NCI-H128 (cell line): ENCODE data around the gene AGPS.
"Not testable (repeated sequence)": the region's sequence is repeated elsewhere in the genome, so short reads cannot be mapped to it uniquely, and the experiment has no call there.

Experiments
- DNase-seq: peaks from one replicate; lab custom pipeline; 2025; ENCODE audit not compliant: unreplicated experiment; lab: John Stamatoyannopoulos, UW

AGPS gene

DNA sequence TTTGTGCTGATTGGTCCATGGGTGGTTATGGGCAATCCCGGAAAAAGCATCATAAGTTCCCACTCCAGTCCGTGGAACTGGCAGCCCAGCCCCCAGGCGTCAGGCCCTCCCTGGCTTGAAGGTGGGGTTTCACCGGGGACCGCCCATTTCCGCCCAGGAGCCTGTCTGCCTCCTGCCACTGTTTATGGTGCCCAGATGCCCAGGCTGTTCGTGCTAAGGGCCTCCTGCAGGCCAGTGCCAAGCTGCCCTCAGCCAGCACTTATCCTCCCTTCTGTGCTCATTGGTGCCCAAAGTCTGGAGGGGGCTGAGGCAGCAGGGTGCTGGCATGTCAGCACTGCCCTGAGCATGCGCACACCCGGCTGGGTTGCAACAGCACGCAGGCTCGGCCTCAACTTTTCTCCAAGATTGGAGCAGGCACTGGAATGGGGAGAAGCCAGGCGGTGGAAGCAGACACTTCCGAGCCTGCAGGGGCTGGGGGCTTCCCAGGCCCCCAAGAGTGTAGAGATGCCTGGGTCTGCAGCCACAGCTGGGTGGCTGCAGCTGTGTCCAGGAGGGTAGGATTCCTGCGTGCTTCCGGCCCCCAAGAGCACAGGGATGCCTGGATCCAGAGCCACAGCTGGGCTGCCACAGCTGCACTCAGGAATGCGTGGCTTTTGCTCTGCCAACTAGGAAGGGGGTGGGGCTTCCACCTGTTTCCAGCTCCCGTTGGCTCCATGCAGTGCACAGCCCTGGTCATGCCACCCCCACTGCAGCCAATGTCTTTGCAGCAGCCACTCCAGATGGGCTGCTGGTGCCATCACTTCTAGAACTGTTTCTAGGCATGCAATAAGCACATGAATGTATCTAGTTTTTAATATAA lies 74.0 kb downstream of the AGPS start:
- no peak for DNase-seq

DNA sequence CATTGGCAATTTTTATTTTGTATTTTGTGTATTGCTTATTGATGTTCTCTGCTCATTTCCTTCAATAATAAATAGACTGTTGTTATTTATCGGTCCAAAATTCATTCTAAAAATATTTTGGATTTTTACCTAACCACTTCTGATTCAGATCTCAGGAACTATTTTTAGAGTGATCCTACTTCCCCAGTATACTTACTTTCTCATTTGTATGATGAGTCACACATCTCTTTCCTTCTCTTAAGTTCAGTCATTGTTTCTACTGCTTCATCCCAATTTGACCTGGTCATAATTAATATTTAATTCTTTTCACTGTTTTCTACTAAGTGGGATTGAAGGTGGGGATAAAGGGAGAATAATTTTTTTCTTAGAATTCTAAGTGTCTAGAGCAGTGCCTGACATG lies 75.1 kb downstream of the AGPS start:
- DNase-seq, result no peak

DNA sequence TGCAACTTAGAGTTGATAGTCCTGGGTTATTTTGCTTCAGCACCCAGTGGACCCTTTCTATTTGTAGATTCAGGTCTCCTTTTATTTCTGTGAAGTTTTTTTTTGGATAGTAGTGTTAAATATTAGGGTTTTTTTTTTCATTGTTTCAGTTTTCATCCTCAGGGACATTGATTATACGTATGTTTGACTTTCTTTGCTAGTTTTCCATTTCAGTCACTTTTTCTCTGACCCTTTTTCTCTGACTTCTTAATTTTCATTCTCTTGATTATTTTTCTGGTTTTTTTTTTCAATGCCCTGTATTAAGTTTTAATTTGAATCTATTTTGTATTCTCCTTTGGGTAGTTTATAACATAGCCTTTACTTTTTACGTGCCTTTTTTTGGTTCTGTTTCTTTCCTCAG lies 79.4 kb downstream of the AGPS start:
- DNase-seq, result no peak

GRCh38 chr2:177474301-177474700 lies 81.7 kb downstream of the AGPS start:
- no peak for DNase-seq

DNA sequence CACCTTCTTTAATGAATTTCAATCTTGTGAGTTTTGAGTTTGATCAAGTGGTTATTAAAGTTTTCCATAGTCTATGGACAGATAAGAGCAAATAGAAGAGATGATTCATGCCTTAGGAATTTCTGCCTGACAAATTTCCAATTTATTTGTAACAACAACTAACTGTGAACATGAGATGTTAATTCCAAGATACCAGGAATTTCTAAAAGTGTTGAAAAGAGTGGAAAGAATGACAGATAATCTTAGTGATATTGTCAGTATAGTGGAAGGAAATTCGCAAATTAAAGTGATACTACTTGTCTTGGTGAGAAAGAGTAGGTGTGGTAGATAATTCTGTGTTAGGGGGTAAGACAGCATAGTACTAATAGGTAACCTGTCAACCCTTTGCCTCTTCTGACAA lies 82.4 kb downstream of the AGPS start:
- no peak for DNase-seq

DNA sequence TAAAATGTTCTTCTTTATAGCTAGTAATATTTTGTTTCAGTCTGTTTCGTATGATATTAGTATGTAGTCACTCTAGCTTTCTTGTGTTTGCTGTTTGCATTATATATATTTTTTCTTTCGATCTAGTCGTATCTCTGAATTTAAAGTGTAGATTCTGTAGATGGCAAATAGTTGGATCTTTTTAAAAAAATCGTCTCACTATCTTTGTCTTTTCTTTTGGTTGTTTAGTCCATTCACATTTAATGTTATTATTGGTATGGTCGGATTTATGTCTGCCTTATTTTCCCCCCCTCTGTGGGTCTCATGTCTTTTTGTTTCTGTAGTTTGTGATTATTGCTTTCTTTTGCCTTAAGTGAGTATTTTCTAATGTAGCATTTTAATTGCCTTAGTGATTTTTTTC lies 84.3 kb downstream of the AGPS start:
- DNase-seq, result no peak

- no peak for DNase-seq
Measured at GRCh38 chr2:177478029-177478428, 85.5 kb downstream of the AGPS start.

GRCh38 chr2:177478907-177479306 lies 86.3 kb downstream of the AGPS start:
- DNase-seq, result no peak

DNA sequence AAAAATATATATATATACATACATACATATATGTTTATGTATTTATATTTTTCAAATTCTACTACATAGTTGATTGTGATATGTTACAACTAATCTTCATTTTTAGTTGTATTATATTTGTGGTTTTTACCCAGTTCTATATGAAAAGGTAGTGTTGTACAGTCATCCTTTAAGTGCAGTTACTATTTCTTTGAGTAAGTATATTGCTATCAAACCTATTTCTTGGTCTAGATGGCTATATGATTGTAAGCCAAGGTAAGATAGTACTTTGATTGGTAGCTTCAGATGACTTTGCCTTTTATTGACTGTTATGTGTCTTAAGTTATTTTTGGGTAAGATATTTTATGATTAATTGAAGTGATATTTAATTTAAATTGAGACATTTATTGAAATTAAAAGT lies 89.6 kb downstream of the AGPS start:
- no peak for DNase-seq

- no peak for DNase-seq
Measured at GRCh38 chr2:177483531-177483930, 91.0 kb downstream of the AGPS start.

GRCh38 chr2:177484180-177484795 lies 91.7 kb downstream of the AGPS start:
- no peak for DNase-seq

- DNase-seq, result not testable (repeated sequence)
Measured at GRCh38 chr2:177485657-177486056, 93.1 kb downstream of the AGPS start.

DNA sequence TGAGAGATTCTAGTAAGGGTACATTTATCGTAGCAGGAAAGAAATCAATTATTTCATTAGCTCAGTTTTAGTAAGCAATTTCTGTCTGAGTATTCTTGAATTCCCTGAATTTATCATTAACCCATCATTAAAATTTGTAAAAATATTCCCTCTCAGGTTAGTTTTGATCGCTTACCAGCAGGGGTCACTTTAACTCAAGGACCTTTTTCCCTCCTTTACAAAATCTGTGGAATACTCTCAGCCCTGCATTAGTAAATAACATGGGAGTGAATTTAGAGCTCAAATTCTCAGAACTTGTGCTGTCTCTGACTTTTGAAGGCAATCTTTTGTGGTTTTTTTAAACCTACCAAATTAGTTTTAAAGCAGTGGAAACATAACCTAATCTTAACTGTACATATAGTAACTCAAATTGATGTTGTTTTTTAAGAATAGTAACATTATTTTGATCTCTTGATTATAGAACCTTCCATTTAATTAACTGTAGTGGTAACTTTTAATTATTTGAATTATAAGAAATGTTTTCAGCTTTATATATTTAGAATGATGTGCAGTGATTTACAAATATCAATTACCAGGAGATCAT lies 97.2 kb downstream of the AGPS start:
- no peak for DNase-seq

DNA sequence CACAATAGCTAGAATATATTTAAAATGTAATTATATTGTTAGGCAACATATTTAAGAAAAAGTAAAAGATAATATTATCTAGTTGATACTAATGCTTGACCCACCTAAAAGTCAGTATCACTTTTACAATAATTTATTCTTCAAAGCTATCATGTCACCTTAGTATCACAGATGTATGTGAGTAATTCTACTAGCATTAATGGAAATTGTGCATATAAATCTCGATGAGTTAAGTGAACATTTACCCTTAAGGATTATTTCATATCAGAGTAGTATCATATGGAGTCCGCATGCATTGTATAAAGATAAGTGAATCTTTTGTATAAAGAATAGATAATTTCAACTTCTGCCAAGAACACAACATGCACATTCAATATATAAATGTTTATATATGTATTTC lies 103.4 kb downstream of the AGPS start:
- no peak for DNase-seq

DNA sequence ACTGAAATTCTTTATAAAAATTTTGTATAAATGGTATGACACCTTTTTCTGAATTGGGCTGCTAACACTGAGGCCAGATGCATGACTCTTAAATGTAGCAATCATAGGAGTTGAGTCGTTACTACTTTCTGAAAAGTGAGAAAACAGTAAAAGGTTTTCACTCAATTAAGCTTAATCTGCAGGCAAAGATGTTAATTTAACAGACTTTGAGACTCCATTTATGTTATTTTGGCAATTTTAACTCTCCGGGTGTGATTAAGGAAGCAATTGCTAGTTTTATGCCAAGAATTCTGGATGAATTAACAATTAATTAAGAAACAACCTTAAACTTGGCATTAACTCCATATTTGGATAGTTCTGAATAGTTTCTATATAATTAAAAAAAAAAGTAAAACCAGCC lies 104.3 kb downstream of the AGPS start:
- DNase-seq, result no peak

DNA sequence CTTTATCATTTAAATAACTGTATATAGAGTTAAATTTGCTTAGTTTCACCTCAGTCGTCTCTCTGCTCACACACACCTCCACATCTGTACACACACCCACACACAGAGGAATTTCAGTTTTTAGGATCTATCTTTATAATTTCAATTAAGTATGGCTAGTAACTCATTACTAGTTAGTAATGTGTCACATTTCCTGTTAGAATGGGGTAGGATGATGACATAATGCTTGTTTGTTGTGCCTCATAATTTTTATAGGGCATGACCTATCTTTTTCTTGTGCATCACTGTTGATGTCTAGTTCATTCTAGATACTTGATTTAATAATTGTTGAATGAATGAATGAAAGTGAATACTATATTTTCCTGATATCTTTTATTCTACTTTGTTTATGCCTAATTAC lies 108.6 kb downstream of the AGPS start:
- no peak for DNase-seq

DNA sequence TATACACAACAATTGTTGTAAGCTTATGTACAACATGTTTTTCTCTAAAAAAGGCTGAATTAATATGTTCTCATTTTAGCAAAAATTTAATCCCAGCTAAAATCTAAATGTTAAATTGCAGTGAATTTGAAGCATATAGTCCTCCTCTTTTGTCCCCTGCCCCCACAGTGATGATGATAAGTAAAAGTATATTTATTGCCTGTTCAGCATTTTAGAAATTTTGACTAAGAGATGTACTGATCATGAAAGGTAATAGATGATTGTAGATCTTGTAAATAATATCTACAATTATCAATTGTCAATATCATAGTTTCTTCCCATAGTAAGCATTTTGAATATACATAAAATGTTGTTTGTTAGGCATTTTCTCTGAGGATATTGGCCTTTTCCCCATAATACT lies 113.9 kb downstream of the AGPS start:
- DNase-seq, result no peak

- no peak for DNase-seq
Measured at GRCh38 chr2:177506998-177507397, 114.4 kb downstream of the AGPS start.

DNA sequence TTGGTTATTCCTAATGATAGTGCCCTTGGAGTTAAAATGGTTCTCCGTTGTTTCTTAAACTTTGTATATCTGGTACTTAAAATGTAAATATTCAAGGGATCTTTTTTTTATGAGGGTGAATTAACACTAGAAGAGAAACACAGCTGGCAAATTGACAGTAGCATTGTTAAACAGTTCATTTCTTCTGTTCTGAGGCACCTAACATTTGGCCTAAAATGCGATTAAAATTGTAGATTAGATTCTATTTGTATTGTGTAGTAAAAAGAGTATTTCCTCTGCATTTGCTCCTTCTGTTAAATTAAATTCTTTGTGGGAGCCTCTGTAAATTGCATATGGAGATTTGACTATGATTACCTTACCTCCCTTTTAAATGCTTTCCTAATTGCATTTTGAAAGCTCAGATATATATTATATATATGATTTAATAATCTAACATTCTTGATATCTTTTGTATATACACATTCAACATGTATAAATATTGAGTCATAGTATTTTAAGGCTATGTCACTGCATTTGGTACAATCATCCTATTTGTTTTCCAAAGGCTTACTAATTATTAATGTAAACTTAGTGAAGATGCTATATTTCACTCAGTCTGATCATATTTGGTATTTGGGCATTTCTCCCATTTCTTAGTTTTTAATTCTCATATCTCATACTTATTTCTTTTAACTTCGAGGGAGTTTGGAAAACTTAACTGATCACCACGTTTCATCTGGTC lies 124.4 kb downstream of the AGPS start:
- DNase-seq, result no peak

DNA sequence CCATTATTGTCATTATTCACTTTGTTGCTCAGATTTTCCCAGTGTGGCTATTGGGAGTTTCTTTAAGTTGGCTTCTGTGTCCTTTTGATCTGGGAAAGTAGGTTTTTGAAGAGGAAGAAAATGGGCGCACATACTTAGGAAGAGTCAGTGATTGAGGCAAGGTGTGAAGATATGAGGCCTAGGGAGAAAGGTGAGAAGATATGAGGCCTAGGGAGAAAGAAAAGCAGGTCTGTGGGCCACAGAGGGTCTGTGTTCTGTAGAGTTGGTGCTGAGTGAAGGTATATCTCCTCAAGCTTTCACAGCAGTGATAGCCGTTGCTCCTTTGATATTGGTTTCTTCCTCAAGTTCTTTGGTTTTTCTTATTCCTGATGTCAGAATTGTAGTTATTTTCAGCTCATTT lies 126.2 kb downstream of the AGPS start:
- DNase-seq, result no peak

GRCh38 chr2:177519534-177520115 lies 127.1 kb downstream of the AGPS start:
- DNase-seq, result no peak
